Gastroesophageal sphincter (tissue), 3 donors: ENCODE measurements around the gene HBZ.

Experiments
- EP300 ChIP-seq: sonication (generic); formaldehyde crosslinking; IDR thresholded peaks from one replicate; pipeline ENCODE4 v1.6.1; 2017; ENCODE audit warnings: antibody characterized with exemption, mild to moderate bottlenecking
- TF ChIP-seq, protein P1 (sequence below), 4 experiments: fragments of 200-600 bp in 2 of 4; fragments of 450-650 bp in 2 of 4; sonication (generic) in 1 of 4; IDR thresholded peaks; one replicate each; pipeline ENCODE4 v1.5.1; 2017 to 2019; ENCODE audit warnings: antibody characterized with exemption in 4 of 4, mild to moderate bottlenecking in 2 of 4, moderate library complexity in 2 of 4

DNA sequence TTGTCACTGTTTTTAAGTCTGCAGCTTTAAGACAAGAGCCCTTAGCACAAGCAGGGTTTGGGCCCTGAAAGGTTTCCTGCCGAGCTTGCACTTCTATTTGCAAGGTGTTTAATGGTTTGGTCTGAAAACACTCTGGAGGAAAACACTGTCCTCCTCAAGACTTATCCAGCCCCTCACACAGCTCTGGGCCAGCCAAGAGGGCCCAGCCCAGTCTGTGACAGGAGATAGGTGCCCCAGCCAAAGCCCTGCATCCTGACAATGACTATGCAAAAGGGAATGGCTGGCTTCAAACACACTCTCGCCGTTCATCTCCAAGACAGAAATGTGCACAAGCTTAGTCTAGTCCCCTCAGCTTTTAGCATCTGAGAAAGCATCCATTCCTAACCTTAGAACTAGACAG lies 47.5 kb upstream of the HBZ start:
- TF ChIP-seq, protein P1, sequence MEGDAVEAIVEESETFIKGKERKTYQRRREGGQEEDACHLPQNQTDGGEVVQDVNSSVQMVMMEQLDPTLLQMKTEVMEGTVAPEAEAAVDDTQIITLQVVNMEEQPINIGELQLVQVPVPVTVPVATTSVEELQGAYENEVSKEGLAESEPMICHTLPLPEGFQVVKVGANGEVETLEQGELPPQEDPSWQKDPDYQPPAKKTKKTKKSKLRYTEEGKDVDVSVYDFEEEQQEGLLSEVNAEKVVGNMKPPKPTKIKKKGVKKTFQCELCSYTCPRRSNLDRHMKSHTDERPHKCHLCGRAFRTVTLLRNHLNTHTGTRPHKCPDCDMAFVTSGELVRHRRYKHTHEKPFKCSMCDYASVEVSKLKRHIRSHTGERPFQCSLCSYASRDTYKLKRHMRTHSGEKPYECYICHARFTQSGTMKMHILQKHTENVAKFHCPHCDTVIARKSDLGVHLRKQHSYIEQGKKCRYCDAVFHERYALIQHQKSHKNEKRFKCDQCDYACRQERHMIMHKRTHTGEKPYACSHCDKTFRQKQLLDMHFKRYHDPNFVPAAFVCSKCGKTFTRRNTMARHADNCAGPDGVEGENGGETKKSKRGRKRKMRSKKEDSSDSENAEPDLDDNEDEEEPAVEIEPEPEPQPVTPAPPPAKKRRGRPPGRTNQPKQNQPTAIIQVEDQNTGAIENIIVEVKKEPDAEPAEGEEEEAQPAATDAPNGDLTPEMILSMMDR (IDR thresholded peaks at IDR 0.05) = no peak
- no peak for TF ChIP-seq EP300
